GM04503 (cell line): Measurements from ENCODE around the gene BCL11A.

Experiments
- DNase-seq: peaks from one replicate; pipeline ENCODE4 v3.0.0-alpha.2; 2012; ENCODE audit warnings: low read depth

BCL11A gene

DNA sequence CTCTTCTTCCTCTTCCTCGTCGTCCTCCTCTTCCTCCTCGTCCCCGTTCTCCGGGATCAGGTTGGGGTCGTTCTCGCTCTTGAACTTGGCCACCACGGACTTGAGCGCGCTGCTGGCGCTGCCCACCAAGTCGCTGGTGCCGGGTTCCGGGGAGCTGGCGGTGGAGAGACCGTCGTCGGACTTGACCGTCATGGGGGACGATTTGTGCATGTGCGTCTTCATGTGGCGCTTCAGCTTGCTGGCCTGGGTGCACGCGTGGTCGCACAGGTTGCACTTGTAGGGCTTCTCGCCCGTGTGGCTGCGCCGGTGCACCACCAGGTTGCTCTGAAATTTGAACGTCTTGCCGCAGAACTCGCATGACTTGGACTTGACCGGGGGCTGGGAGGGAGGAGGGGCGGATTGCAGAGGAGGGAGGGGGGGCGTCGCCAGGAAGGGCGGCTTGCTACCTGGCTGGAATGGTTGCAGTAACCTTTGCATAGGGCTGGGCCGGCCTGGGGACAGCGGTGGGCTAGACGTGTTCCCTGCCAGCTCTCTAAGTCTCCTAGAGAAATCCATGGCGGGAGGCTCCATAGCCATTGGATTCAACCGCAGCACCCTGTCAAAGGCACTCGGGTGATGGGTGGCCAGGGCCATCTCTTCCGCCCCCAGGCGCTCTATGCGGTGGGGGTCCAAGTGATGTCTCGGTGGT, 91.9 kb downstream of the BCL11A start:
- DNase-seq = no peak

DNA sequence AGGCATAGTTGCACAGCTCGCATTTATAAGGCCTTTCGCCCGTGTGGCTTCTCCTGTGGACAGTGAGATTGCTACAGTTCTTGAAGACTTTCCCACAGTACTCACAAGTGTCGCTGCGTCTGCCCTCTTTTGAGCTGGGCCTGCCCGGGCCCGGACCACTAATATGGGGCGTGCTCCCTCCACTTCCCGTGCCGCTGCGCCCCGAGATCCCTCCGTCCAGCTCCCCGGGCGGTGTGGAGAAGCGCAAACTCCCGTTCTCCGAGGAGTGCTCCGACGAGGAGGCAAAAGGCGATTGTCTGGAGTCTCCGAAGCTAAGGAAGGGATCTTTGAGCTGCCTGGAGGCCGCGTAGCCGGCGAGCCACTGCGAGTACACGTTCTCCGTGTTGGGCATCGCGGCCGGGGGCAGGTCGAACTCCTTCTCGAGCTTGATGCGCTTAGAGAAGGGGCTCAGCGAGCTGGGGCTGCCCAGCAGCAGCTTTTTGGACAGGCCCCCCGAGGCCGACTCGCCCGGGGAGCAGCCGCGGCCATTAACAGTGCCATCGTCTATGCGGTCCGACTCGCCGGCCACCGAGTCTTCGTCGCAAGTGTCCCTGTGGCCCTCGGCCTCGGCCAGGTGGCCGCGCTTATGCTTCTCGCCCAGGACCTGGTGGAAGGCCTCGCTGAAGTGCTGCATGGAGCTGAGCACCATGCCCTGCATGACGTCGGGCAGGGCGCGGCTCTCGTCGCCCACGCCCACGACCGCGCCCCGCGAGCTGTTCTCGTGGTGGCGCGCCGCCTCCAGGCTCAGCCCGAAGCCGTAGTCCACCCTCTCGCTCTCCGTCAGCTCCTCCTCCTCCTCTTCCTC, 92.7 kb downstream of the BCL11A start:
- no peak for DNase-seq

DNA sequence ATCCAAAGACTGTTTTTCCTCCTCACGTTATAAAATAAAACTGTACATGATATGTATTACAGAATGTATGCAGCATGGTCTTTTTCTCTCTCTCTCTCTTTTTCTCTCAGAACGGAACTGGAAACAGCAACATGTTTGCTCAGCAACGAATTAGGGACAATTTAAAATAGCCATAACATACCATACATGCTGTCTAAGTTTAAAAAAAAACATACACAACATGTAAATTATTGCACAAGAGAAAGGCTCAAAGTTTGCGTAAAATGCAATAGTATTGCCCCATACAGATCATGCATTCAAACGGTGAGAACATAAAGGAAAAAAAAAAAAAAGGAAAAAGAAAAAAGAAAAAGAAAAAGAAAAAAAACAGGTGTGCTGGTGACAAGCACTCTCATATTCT, 93.6 kb downstream of the BCL11A start:
- no peak for DNase-seq

DNA sequence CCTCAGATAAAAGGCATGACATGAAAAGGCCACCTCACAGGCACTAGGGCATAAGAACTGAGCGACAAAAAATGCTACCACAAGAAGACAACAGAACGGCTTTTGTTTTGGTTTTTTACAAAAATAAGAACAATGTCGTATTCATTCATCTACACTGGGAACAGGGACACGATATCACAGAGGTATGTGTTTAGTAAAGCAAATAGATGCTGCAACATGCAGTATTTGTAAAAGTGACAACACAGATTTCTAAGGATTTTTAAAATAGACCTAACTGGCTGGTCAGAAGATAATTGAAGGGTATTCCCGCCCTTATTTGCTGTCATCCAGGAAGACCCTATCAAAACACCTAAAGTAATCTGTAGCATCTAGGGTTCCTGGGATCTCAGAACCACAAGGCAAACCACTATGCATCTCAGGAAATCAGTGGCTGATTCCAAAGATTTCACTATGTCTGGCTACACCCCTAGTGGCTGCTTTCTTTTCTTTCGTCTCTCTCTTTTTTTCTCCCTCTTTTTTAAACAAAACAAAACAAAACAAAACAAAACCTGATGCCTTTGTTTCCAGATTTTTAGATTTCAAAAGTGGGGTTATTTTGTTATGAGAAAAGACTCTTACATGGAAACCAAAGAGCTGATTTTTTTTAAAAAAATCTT, 97.2 kb downstream of the BCL11A start:
- DNase-seq = no peak

DNA sequence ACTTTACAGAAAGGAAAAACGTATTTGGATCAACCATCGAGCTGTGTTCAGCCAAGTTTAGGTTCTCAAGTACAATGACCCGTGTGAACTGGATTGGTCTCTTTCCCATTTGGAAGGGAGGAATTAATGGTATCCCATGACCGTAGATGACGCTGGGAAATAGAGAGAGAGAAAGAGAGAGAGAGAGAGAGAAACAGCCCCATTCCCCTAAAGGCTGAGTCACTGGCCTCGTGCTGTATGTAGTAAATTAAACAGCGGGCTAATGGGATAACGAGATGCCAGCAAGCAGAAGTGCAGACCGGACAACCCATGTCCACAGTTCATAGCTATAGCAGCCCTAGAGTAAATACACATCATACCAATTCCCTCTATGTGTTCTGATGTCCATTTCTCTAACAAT, 99.6 kb downstream of the BCL11A start:
- no peak for DNase-seq

DNA sequence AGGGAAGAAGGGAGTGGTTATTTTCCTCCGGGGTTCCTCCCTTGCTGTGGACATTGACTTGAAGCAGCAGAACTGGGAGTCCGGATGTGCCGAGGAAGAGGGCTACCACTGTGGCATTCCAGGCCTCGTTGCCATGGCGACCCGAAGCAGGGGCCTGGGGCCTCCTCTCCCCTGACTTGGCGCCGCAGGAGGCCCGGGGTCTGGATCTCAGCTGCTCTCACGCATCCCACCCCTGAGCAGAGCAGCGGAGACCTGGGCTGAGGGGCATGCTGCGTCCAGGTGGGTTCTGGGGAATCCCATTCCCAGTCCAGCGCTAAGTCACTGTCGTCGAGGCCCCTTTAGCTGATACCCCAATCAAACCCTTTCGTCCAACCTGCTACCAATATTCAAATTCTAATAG, 100.2 kb downstream of the BCL11A start:
- no peak for DNase-seq

DNA sequence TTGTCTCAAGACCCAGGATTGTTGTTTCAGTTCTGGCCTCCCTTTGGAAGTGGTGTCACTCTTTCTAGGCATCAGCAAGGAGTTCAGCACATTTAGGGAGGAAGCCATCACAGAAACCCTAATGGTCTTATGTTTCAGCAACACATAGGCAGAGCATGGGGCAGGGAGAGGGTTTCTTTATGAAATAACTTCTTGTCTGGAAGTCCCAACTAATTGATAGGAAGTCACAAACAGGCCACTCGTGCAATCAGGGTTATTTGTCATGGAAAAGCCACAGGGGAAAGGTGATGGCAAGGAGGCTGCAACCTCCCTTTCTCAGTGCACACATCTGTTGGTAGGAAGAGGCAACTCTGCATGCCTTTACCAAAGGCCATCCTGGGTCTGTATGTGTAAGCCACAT, 103.0 kb downstream of the BCL11A start:
- no peak for DNase-seq

DNA sequence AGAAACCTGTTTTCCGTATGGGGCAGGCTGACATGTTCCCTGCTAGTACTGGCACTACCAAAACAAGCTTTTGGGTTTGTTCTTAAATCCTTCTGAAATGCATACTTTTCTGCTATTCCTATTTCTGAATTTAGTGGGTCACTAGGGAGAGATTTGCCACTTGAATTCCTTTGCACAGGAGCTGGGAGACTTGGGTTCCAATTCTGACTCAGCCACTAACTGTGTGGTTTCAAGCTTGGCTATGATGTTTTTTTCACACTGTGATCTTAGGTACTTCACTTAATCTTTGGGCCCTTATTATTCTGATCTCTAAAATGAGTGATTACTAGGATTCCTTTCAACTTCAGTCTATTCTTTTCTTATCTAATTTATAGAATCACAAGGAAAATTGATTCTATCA, 105.5 kb downstream of the BCL11A start:
- DNase-seq = no peak

DNA sequence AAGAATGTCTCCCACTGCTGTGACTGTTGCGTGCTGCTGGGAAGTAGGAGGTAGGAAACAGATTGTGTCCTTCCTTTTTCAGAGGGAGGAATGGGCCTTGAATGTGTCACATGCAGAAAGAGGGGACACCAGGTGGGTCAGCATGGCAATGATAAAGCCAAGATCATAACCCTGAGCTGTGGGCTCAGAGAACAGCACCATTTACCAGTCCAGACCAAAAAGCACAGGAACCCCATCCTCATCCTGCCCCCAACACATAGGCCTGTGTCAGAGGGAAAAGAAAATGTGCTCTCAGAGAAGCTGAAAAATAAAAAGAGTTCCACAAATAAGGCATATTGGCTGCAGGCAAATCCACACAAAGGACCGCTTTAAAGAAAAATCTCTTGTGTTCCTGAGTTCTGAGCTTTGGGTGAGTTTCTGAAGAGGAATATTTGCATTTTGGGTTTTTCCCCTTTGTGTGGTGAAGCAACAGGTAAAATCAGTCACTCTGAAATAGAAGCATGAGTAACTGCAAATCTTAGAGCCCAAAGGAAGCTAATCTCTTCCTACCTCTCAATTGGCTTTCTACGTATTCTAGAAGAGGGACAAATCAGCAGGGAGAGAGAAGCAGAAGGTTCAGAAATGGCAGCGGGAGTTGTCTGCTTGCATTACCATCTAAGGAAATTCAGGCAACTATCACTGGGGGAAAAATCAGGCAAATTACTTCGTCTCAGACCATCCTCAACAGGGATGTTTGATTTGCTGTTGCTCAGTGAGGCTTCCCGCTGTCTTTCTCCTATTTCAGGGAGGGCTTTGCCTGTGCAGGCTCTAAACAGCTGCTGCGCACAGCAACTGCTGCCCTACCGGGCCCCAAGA, 106.8 kb downstream of the BCL11A start:
- DNase-seq = no peak

DNA sequence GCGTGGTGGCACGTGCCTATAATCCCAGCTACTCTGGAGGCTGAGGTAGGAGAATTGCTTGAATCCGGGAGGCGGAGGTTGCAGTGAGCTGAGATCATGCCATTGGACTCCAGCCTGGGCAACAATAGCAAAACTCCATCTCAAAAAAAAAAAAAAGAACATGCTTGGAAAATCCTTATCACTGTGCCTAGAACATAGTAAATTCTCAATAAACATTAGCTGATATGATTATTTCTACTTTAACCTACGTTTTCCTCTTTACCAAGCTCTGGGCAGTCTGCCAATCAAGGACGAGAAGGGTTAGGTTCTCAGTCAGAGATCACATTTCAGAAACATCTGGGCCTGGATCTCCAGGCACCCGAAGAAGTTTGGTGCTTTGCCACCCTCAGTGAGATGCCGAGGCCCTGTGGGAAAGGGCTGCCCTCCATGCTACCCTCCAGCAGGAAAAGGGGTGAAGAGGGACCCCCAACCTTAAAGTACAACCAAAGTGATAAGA, 107.7 kb downstream of the BCL11A start:
- DNase-seq = no peak

DNA sequence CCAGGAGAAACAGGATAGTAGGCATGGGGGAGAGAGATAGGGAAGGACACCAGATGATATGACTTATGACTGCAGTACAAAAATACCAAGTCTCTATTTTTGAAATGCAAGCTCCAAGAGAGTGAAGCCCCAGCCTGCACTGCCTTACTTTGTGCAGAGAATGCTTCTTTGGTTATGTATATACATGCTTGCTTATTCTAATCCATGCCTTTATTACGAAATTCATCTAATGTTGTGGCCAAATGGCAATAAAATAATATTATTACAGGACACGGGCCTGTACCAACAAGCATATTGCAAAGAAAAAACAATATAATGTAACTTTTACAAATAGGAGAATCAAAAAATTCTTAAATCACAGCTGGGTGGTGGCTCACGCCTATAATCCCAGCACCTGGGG, 110.8 kb downstream of the BCL11A start:
- no peak for DNase-seq

DNA sequence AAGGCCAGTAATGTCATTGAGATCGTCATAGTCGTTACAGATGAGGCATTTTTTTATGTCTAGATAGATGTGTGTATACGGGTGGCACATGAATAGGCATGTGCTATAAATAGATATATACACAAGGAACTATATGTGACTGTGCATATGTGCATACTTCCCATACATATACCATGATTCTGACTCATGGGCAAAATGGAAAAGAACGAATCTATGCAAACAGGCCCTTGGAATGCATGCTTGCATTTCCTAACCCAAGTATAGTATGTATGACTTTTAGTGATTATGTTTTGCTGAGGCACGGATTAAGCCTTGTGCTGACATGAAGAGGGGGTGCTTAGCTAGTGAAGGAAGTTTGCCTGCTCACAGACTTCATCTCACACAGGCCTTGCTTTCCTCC, 111.7 kb downstream of the BCL11A start:
- no peak for DNase-seq

DNA sequence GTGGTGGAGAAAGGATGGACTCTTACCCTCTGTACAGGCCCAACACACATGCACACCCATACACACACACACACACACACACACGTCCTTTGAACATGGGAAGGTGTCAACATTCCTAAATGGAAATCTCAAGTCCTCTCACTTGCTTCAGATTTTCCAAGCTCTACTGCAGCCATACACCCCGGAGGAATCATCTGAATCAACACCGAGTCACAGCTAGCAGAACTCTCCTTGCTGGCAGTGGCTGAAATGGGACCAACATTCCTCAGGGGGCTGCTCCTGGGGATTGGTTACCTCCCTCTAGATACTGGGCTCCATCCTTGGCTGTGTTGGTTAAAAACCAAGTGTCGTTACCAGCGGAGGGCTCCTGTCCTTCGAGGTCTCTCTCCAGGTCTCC, 112.7 kb downstream of the BCL11A start:
- DNase-seq = no peak

DNA sequence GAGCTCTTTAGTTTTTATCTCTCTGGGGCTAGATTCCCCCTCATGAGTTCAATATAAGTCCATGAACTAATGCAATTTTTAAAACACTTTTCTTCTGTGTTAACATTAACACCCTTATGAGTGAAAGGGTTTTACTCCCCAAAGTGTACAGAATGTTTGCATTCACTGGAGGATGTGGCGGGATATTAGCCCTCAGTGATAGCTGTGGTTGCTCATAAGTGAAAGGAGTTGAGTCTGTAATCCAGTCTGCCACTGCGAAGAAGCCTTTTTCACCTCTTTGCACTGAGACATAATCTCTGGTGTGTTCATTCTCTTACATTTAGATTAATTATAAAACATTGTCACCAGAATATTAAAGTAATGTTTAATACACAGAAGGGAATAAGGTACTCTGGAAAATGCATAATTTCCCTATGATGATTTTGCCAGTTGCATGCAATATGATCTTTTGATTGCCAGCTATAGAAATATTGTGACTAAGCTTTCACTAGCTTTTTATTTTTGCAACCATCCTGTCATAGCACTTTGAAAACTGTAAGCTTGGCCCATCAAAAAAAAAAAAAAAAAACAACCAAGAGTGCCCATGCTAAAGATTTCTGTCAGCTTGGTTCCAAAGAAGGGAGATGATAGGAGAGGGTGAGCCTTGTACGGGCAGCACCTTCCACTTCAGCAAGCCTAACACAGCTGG, 113.2 kb downstream of the BCL11A start:
- DNase-seq = no peak

DNA sequence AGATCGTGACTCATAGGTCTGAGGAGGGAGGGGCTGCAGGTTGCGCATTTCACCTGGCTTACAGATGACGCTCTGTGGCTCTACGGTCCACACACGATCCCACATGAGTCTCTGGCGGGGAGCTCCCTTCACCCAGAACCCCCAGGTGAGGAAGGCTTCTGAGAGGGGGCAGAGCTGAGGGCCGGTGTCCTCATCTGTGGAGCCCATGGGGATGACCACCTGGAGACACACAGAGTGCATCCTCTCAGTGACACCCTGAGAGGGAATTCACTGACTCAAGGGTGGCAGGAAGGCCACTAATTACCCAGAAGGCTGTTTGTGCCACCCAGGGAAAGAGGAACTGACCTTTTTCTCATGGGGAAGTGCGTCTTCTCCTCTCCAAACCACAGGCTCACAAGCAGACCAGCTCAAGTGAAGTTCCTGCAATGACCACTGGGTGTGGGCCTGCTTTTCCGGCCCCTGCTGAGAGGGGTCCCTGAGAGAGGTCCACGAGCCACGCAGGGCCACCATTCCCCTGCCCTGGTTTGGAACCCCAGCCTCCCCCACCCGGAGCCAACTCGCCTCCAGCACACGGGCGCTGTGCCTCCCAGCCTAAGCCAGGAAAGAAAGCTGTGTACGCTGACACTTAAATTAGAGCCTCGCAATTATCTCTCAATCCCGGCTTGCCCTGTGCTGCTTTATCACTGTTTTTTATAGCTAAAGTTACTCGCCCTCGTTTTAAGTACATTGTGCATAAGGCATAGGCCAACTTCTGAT, 114.1 kb downstream of the BCL11A start:
- no peak for DNase-seq

DNA sequence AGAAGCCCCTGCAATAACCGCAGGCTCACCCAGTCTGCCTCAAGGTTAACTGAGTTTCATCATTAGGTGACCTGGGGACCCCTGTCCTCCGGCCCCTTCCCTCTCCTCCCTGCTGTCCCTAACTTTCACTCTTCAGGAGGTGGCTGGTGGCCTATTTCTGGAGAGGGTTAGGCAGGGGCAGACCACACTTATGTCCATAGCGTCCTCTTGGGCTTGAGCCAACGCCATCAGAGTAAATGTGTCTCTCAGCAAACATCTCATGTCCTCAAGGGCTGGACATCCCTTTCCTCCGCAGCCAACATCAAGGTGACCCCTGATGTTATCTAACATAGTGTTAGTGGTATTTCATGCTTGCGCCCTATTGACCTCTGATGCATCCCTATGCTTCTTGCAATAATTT, 114.8 kb downstream of the BCL11A start:
- no peak for DNase-seq

DNA sequence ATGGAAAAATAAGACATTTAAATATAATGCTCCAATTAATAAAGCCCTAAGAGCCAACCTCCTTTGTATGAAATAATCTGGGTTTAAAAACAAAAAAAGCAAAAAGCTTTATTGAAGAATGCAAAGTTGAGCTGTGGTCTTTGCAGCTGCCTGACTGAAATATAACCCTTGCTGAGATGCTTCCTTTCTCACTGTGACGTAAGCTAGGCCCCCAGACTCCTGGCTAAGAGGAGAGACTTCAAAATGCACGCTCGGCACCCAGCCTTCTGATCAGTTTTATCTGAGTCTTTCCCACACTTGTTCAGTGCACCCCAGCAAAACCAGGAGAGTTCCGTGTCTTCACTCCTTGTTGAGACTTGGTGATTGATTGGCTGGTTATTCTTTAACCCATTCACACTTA, 115.3 kb downstream of the BCL11A start:
- DNase-seq = no peak

DNA sequence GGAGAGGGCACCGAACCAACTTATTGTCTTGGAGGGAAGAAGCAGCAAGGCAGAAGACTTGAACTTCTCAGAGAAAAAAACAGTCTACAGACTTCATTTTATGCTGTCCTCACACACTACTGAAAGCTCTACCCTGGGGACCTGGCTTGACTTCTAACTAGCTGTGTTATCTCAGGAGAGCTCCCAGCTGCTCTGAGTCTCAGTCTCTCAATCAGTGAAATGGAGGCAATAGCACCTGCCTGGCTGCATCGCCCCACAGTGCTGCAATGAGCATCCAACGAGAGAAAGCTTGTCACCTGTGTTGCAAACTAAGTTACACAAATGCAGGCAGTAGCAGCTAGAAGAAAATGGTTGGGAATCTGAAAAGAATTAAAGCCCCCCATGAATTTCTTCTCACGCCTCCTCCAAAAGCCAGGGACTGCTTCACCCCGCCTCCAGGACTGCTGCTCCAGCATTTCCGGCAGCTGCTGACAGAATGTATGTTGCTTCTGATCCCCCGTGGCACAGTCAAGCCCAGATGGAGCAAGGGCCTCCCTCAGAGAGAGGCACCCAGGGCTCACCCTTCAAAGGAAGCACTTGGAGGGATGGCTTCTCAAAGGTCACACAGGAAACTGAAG, 116.3 kb downstream of the BCL11A start:
- no peak for DNase-seq

DNA sequence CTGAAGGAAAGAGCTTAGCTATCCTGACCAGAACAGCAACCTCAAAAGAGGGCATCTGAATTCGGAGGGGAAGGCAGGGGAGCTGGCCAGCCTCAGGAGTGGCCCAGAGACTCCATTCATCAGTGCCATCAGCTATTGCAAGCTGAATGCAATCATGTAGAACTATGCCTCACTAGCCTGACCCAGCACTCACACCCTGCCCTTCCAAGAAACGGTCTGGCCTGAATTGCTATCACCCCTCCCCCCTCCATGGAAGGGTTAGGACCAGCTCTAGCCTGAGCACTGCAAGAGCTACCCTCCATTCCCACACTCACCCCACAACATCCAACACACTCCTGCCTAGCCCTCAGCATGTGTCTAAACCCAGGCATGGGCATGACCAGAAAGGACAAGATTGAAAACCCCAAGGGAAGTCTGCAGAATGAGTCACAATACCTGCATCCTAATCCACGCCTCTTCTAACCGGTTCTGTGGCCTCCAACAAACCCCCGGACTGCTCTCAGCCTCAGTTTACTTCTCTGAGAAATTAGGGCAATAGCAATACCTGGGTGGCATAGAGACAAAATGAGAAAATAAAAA, 120.3 kb downstream of the BCL11A start:
- no peak for DNase-seq

DNA sequence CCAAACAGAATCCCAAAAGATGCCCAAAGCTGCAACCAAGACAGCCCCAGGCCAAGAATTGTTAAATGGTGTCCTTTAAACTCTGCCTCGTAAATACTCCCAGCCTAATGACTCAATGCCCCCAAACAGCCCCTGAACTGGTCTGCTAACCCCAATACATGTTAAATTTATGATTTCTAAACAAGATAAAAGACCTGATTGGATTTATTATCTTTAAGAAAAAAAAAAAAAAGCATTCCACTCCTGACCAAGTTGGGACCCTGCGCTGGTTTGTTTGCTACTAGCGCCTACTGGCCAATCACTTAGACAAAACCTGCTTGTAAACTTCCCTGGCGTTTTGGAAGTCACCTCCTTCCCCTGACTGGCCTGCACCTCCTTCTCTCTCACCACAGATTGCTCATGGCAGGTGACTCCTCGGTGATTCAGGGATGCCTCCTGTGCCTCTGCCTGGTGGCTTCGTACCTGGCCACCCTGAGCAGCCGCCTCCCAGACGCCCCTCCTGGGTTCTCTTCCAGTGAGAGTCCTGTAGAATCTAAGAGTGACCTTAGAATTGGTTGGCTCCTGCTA, 121.3 kb downstream of the BCL11A start:
- no peak for DNase-seq
